ENCODE measurements around the gene CIDEA. TPM values are rescaled to one million over a fixed set of nuclear protein-coding genes. Genes with fewer than 3 reads are reported as not detected.

The CIDEA gene
- total RNA-seq, 1 experiment from 2014 or later, result not detected

DNA sequence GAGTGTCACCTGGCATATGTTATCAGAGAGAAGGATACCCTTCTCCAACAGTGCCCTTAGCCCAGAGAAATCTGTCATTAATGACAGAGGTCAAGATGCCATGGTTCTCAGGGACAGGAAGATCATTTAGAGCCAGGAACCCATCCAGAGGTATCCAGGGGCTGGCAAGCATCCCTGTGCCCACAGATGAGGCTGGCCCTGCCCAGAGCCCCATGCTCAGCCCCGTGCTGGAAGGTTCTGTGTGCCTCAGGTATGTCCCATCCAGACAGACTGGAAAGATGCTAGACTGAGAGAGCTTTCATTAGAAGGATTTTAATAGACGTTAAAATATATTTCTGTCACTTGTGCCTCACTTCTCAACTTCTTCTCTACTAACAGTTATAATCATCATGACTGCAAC is 45.7 kb downstream of the CIDEA start:
- Histone ChIP-seq H3K4me2 (ENCODE audit: insufficient read depth, insufficient read length, low read length) (no peak overlapping the region), H3K27me3 (ENCODE audit: insufficient read depth, low read length) (no peaks in the 10 kb centered on the region), H2AFZ (ENCODE audit: low read length) (no peak overlapping the region), H2BK20ac (ENCODE audit: low read depth, low read length, poor library complexity, severe bottlenecking) (no peak overlapping the region), H3K18ac (ENCODE audit: insufficient read length, low read depth, low read length) (no peak overlapping the region), H4K8ac (replicated peaks; ENCODE audit: insufficient read length, low read depth, low read length) (no peak overlapping the region), H3K4ac (ENCODE audit: low read depth, low read length) (no peak overlapping the region), H3K27ac (ENCODE audit: insufficient read length, low read depth, low read length) (no peak overlapping the region), H4K91ac (ENCODE audit: insufficient read length, low read depth, low read length) (no peak overlapping the region), H4K5ac (ENCODE audit: insufficient read length, low read depth, low read length) (no peak overlapping the region), H3K14ac (ENCODE audit: insufficient read depth, low read length) (no peak overlapping the region), H2BK15ac (ENCODE audit: low read depth, low read length) (no peak overlapping the region), H3K56ac (ENCODE audit: insufficient read length, low read depth, low read length) (no peak overlapping the region), H3K79me1 (ENCODE audit: insufficient read depth, low read depth, low read length, poor library complexity, severe bottlenecking) (no peaks in the 10 kb centered on the region), H3T11ph (ENCODE audit: low read length) (no peak overlapping the region), H3K23ac (ENCODE audit: insufficient read length, low read depth, low read length) (no peak overlapping the region), H3K9me3 (ENCODE audit: control insufficient read depth, low read depth, low read length) (no peaks in the 10 kb centered on the region), H3K23me2 (ENCODE audit: insufficient read length, low read depth, low read length, poor library complexity, severe bottlenecking) (no peaks in the 10 kb centered on the region), H3K9ac (ENCODE audit: extremely low read depth, insufficient read length, low read length) (no peak overlapping the region), H3K79me2 (ENCODE audit: insufficient read depth, low read length) (no peaks in the 10 kb centered on the region), H2BK120ac (ENCODE audit: low read depth, low read length, poor library complexity, severe bottlenecking) (no peak overlapping the region), H2AK5ac (ENCODE audit: insufficient read length, low read length) (no peak overlapping the region), H2BK12ac (ENCODE audit: insufficient read length, low read depth, low read length) (no peak overlapping the region), H4K20me1 (ENCODE audit: control insufficient read depth, insufficient read depth, insufficient read length) (no peaks in the 10 kb centered on the region), H3K4me1 (ENCODE audit: insufficient read depth, low read length) (no peaks in the 10 kb centered on the region), H2BK5ac (ENCODE audit: insufficient read length, low read length) (no peak overlapping the region)
- no CpG with 5 or more reads among the region's 2 CpGs for WGBS (ENCODE audit: extremely low coverage, insufficient read length, low lambda C conversion rate)
- Mint-ChIP-seq H3K36me3 (ENCODE audit: insufficient read depth in 1 of 3, low read depth in 3 of 3) (0 out of 7 replicates have a peak, but pooled peaks cover 0 to 1% (median 0%) of the 10 kb centered on the region in 3 experiments), H3K27me3 (ENCODE audit: low read depth) (peaks cover 6% of the 10 kb centered on the region), H3K27ac (peak overlapping the region in 1 of 3 experiments; percentile 84; a peak in 2 of 7 replicates), H3K4me3 (no peak overlapping the region; a peak in 1 of 5 replicates), H3K4me1 (peaks cover 0 to 3% of the 10 kb centered on the region in 2 experiments; a peak in 2 of 4 replicates), H3K9me3 (peaks cover 4 to 6% of the 10 kb centered on the region in 2 experiments; a peak in 4 of 5 replicates)
- no peak for DNase-seq
- TF ChIP-seq, protein P1, sequence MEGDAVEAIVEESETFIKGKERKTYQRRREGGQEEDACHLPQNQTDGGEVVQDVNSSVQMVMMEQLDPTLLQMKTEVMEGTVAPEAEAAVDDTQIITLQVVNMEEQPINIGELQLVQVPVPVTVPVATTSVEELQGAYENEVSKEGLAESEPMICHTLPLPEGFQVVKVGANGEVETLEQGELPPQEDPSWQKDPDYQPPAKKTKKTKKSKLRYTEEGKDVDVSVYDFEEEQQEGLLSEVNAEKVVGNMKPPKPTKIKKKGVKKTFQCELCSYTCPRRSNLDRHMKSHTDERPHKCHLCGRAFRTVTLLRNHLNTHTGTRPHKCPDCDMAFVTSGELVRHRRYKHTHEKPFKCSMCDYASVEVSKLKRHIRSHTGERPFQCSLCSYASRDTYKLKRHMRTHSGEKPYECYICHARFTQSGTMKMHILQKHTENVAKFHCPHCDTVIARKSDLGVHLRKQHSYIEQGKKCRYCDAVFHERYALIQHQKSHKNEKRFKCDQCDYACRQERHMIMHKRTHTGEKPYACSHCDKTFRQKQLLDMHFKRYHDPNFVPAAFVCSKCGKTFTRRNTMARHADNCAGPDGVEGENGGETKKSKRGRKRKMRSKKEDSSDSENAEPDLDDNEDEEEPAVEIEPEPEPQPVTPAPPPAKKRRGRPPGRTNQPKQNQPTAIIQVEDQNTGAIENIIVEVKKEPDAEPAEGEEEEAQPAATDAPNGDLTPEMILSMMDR (conservative IDR thresholded peaks at IDR 0.05), result no peak
